Panc1 (cell line): ENCODE results near the gene CHST11. TPM values are rescaled to one million over a fixed set of nuclear protein-coding genes. Genes with fewer than 3 reads are reported as not detected.

ENCODE experiments used
- ATAC-seq: fragments of 200-7000 bp; cut with Tn5 transposase; 2 replicates; pipeline ENCODE4 v1.9.1; 2020; ENCODE audit warnings: mild to moderate bottlenecking, moderate library complexity
- BruUV-seq: library from RNA; stranded (reverse); fragments of 400-500 nt; replicated peaks from 2 replicates; lab custom pipeline; 2021; lab: Mats Ljungman, UMichigan
- CTCF ChIA-PET: fragments of 300-600 bp; sonication (Branson Sonifier 250); formaldehyde crosslinking; loops from one replicate; lab custom pipeline; 2022; ENCODE audit warnings: antibody characterized with exemption; lab: Charles Lee
- POLR2A ChIA-PET: fragments of 300-600 bp; sonication (Branson Sonifier 250); formaldehyde crosslinking; loops from one replicate; lab custom pipeline; 2022; ENCODE audit warnings: antibody characterized with exemption; lab: Charles Lee
- DNase-seq: peaks from one replicate; pipeline ENCODE4 v3.0.0-alpha.2; 2010; ENCODE audit warnings: low read depth, low spot score
- H3K27ac ChIP-seq: 2 replicates; pipeline ENCODE4 v1.5.1; 2011; ENCODE audit warnings: mild to moderate bottlenecking, low read length, inconsistent platforms
- H3K27me3 ChIP-seq: fragments of 200-500 bp; sonication (Bioruptor generic); 2 replicates; pipeline ENCODE4 v1.6.0; 2014; ENCODE audit warnings: low read length, inconsistent platforms; ENCODE audit not compliant: control insufficient read depth, insufficient read depth
- H3K36me3 ChIP-seq: fragments of 200-500 bp; sonication (Bioruptor generic); 2 replicates; pipeline ENCODE4 v1.5.1; 2014; ENCODE audit warnings: inconsistent platforms, mild to moderate bottlenecking, low read length, moderate library complexity; ENCODE audit not compliant: control insufficient read depth, insufficient read depth
- H3K4me1 ChIP-seq: 2 replicates; pipeline ENCODE4 v1.5.1; 2011; ENCODE audit warnings: inconsistent platforms, mild to moderate bottlenecking, low read length, moderate library complexity; ENCODE audit not compliant: control insufficient read depth, insufficient read depth
- H3K4me3 ChIP-seq, 2 experiments: 2 replicates each; pipeline ENCODE4 v1.5.1; 2011 to 2012; ENCODE audit warnings: low read depth in 2 of 2, low read length in 2 of 2, mild to moderate bottlenecking in 2 of 2, inconsistent platforms in 1 of 2, moderate library complexity in 1 of 2
- H3K9me3 ChIP-seq: fragments of 200-500 bp; sonication (Bioruptor generic); 2 replicates; pipeline ENCODE4 v1.5.1; 2014; ENCODE audit warnings: low read depth, mild to moderate bottlenecking, inconsistent platforms, low read length, moderate library complexity; ENCODE audit not compliant: control insufficient read depth, insufficient read depth
- POLR2AphosphoS5 ChIP-seq: IDR thresholded peaks from 2 replicates; pipeline ENCODE4 v1.6.1; 2012; ENCODE audit warnings: mild to moderate bottlenecking, low read depth, low read length, moderate library complexity
- SIN3A ChIP-seq: IDR thresholded peaks from 2 replicates; pipeline ENCODE4 v1.6.1; 2012; ENCODE audit warnings: low read depth, mild to moderate bottlenecking, low read length, moderate library complexity, borderline replicate concordance; ENCODE audit not compliant: insufficient read depth
- TCF7L2 ChIP-seq: IDR thresholded peaks from 2 replicates; pipeline ENCODE4 v1.6.1; 2011; ENCODE audit warnings: mild to moderate bottlenecking, low read depth, low read length, inconsistent platforms
- in situ Hi-C: cut with HindIII; loops from 2 replicates; pipeline ENCODE4 v1.10.0; 2016; ENCODE audit warnings: low sequenced_read_pairs, low pct_unique_long_range_greater_than_20kb
- intact Hi-C: fragments of 100-400 bp; cut with micrococcal nuclease; formaldehyde crosslinking; loops from one replicate; pipeline ENCODE4 v1.10.0; 2022; ENCODE audit not compliant: unreplicated experiment
- total RNA-seq: library from RNA; stranded (reverse); gene quantifications from one replicate; pipeline ENCODE4 v1.2.1, GENCODE V29; 2021; ENCODE audit not compliant: unreplicated experiment
- TF ChIP-seq, protein P1 (sequence below), 2 experiments: IDR thresholded peaks; 2 replicates each; pipeline ENCODE4 v1.6.1; 2011 to 2012; ENCODE audit warnings: low read depth in 2 of 2, control low read depth in 1 of 2, low read length in 1 of 2, mild to moderate bottlenecking in 1 of 2, moderate library complexity in 1 of 2; ENCODE audit not compliant: insufficient read depth in 1 of 2
- TF ChIP-seq, protein P2 (sequence below): fragments of 450-650 bp; IDR thresholded peaks from 2 replicates; pipeline ENCODE4 v1.5.1; 2017; ENCODE audit warnings: mild to moderate bottlenecking

Gene CHST11
- total RNA-seq, 1 experiment from 2014 or later = 11.4 TPM

DNA sequence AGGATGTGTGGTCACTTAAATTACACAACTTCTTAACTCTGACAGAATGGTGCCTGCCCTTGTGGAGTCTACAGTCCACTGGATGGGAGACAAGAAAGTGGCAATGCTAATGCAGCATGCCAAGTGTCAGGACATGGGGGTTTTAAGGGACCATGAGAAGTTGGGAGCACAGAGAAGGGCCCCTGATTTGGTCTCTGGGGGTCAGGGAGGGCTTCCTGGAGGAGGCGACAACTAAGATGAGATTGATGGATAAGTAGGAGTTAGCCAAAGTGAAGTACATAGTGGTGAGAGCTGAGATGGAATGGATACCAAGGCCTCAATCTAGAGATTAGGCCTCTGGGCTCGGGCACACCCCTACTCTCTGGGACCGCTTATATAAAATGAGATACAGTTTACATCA lies 236.7 kb downstream of the CHST11 start:
- H3K9me3 ChIP-seq = no peaks in the 10 kb centered on the region
- intact Hi-C loops = no loop called here
- CTCF ChIA-PET = no interaction called here

DNA sequence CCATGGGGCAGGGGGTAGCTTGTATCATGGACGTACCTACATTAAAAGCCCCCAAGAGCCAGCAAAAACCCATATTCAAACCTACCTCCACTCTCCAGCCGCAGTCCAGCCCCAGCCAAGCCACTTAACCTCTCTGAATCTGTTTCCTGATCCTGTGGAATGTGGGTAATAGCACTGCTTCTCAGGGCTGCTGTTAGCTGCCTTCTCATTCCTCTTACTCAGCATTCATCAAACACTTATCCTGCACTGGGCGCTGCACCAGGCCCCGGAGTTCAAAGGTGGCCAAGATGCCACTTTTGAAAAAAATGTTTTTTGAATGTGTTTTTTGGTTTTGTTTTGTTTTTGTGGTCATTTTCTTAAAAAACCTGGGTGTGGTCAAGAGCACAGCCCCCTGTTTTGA lies 237.4 kb downstream of the CHST11 start:
- intact Hi-C loops = no loop called here
- POLR2A ChIA-PET = no interaction called here
- no peak for DNase-seq

More for the DNA sequence above, 236.7 kb downstream of the CHST11 start:
- TF ChIP-seq SIN3A (no peak), TCF7L2 (no peak), POLR2AphosphoS5 (no peak)
- TF ChIP-seq, protein P1, sequence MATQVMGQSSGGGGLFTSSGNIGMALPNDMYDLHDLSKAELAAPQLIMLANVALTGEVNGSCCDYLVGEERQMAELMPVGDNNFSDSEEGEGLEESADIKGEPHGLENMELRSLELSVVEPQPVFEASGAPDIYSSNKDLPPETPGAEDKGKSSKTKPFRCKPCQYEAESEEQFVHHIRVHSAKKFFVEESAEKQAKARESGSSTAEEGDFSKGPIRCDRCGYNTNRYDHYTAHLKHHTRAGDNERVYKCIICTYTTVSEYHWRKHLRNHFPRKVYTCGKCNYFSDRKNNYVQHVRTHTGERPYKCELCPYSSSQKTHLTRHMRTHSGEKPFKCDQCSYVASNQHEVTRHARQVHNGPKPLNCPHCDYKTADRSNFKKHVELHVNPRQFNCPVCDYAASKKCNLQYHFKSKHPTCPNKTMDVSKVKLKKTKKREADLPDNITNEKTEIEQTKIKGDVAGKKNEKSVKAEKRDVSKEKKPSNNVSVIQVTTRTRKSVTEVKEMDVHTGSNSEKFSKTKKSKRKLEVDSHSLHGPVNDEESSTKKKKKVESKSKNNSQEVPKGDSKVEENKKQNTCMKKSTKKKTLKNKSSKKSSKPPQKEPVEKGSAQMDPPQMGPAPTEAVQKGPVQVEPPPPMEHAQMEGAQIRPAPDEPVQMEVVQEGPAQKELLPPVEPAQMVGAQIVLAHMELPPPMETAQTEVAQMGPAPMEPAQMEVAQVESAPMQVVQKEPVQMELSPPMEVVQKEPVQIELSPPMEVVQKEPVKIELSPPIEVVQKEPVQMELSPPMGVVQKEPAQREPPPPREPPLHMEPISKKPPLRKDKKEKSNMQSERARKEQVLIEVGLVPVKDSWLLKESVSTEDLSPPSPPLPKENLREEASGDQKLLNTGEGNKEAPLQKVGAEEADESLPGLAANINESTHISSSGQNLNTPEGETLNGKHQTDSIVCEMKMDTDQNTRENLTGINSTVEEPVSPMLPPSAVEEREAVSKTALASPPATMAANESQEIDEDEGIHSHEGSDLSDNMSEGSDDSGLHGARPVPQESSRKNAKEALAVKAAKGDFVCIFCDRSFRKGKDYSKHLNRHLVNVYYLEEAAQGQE (IDR thresholded peaks at IDR 0.05; ENCODE audit: insufficient read depth in 1 of 2, low read depth in 2 of 2, low read length in 1 of 2) = no peak
- TF ChIP-seq, protein P2, sequence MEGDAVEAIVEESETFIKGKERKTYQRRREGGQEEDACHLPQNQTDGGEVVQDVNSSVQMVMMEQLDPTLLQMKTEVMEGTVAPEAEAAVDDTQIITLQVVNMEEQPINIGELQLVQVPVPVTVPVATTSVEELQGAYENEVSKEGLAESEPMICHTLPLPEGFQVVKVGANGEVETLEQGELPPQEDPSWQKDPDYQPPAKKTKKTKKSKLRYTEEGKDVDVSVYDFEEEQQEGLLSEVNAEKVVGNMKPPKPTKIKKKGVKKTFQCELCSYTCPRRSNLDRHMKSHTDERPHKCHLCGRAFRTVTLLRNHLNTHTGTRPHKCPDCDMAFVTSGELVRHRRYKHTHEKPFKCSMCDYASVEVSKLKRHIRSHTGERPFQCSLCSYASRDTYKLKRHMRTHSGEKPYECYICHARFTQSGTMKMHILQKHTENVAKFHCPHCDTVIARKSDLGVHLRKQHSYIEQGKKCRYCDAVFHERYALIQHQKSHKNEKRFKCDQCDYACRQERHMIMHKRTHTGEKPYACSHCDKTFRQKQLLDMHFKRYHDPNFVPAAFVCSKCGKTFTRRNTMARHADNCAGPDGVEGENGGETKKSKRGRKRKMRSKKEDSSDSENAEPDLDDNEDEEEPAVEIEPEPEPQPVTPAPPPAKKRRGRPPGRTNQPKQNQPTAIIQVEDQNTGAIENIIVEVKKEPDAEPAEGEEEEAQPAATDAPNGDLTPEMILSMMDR = no peak
- no peak for ATAC-seq
- Histone ChIP-seq H3K36me3 (no peaks in the 10 kb centered on the region), H3K27me3 (no peaks in the 10 kb centered on the region), H3K27ac (no peak overlapping the region), H3K4me1 (no peaks in the 10 kb centered on the region), H3K4me3 (no peak overlapping the region)
- BruUV-seq = no TSS peak
- DNase-seq = no peak
- POLR2A ChIA-PET = no interaction called here
- in situ Hi-C loops = no loop called here

More for the DNA sequence above, 237.4 kb downstream of the CHST11 start:
- no peaks in the 10 kb centered on the region for H3K36me3 ChIP-seq
- in situ Hi-C loops = no loop called here
- no peak overlapping the region for H3K4me3 ChIP-seq
- no peaks in the 10 kb centered on the region for H3K4me1 ChIP-seq
- ATAC-seq = no peak; the same call in 1 of the 2 replicates
- H3K9me3 ChIP-seq = no peaks in the 10 kb centered on the region
- CTCF ChIA-PET = no interaction called here
- H3K27ac ChIP-seq = no peak overlapping the region
- no peaks in the 10 kb centered on the region for H3K27me3 ChIP-seq
- no TSS peak for BruUV-seq
- TF ChIP-seq SIN3A (no peak), TCF7L2 (no peak)
- TF ChIP-seq, protein P2 = no peak
